ENCODE data around the gene SYT7. TPM values are rescaled to one million over a fixed set of nuclear protein-coding genes. Genes with fewer than 3 reads are reported as not detected.

The SYT7 gene
- polyA plus RNA-seq, 1 donor (not counting 4 experiments of a cell fraction or from before 2014, with no cell fraction given): 2.6 TPM

GRCh38 chr11:61486011-61486620, 94.8 kb downstream of the SYT7 start:
- no peak for DNase-seq (ENCODE audit: low read depth, low spot score)
- no peak for FAIRE-seq

DNA sequence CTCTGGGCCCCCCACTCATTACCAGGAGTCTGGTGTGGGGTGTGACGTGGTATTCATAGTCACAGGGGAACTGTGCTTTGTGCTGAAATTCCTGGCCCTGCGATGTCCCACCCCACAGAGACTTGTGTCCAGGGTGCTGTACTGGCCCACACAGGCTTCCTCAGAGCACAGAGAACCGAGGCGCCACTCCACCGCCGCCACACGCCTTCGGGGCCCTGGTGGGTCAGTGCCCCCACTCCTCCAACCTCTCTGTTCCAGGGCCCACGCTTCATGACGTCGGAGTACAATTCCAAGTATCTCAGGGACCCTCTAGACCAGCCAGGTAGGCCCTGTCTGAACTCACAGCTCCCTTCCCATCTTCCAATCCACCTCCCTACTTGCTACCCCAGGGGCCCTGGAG, 95.8 kb downstream of the SYT7 start:
- Histone ChIP-seq H3K9ac (ENCODE audit: control insufficient read depth, extremely low read depth, insufficient read depth, low read length) (no peak overlapping the region), H4K20me1 (ENCODE audit: control insufficient read depth, extremely low read depth, insufficient read depth, low read length) (no peaks in the 10 kb centered on the region), H3K9me3 (ENCODE audit: control insufficient read depth, low read depth, low read length) (no peaks in the 10 kb centered on the region), H3K27me3 (ENCODE audit: control insufficient read depth, extremely low read depth, insufficient read depth, low read length) (peaks cover 26% of the 10 kb centered on the region), H3K9me1 (ENCODE audit: control insufficient read depth, extremely low read depth, insufficient read depth, low read length) (no peaks in the 10 kb centered on the region), H3K79me2 (ENCODE audit: control insufficient read depth, insufficient read depth, low read length) (no peaks in the 10 kb centered on the region), H2AFZ (ENCODE audit: control insufficient read depth, low read length) (no peak overlapping the region), H3K4me2 (ENCODE audit: control insufficient read depth, extremely low read depth, insufficient read depth, low read depth, low read length) (no peak overlapping the region), H3K36me3 (ENCODE audit: control insufficient read depth in 2 of 2, extremely low read depth in 1 of 2, insufficient read depth in 2 of 2, low read length in 2 of 2) (no peaks in the 10 kb centered on the region), H3K4me3 (ENCODE audit: control insufficient read depth in 2 of 3, extremely low read depth in 1 of 3, insufficient read depth in 2 of 3, low read depth in 1 of 3, low read length in 3 of 3) (no peak overlapping the region), H3K27ac (ENCODE audit: control insufficient read depth, insufficient read depth, low read length) (no peak overlapping the region), H3K4me1 (ENCODE audit: control insufficient read depth, extremely low read depth, insufficient read depth, low read length) (peaks cover 4% of the 10 kb centered on the region)
- dilution Hi-C loops (cut with MboI; ENCODE audit: extremely low pct_ligation_motif_present, low sequenced_read_pairs): no loop called here
- no peak for DNase-seq (ENCODE audit: low read depth, low spot score)
- FAIRE-seq: no peak
- TF ChIP-seq, protein P1, sequence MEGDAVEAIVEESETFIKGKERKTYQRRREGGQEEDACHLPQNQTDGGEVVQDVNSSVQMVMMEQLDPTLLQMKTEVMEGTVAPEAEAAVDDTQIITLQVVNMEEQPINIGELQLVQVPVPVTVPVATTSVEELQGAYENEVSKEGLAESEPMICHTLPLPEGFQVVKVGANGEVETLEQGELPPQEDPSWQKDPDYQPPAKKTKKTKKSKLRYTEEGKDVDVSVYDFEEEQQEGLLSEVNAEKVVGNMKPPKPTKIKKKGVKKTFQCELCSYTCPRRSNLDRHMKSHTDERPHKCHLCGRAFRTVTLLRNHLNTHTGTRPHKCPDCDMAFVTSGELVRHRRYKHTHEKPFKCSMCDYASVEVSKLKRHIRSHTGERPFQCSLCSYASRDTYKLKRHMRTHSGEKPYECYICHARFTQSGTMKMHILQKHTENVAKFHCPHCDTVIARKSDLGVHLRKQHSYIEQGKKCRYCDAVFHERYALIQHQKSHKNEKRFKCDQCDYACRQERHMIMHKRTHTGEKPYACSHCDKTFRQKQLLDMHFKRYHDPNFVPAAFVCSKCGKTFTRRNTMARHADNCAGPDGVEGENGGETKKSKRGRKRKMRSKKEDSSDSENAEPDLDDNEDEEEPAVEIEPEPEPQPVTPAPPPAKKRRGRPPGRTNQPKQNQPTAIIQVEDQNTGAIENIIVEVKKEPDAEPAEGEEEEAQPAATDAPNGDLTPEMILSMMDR (optimal IDR thresholded peaks at IDR 0.05 in 1 of 3, IDR thresholded peaks at IDR 0.05 in 1 of 3, conservative IDR thresholded peaks at IDR 0.05 in 1 of 3; ENCODE audit: extremely low read depth in 1 of 3, insufficient read depth in 2 of 3, low read length in 3 of 3): no peak
- no peak for TF ChIP-seq EZH2 (IDR thresholded peaks at IDR 0.05; ENCODE audit: low read length)

More at GRCh38 chr11:61486011-61486620, 94.8 kb downstream of the SYT7 start:
- H3K79me2 ChIP-seq (ENCODE audit: control insufficient read depth, insufficient read depth, low read length): no peaks in the 10 kb centered on the region
- no peak overlapping the region for H3K4me3 ChIP-seq (ENCODE audit: control insufficient read depth in 2 of 3, extremely low read depth in 1 of 3, insufficient read depth in 2 of 3, low read depth in 1 of 3, low read length in 3 of 3)
- H3K27me3 ChIP-seq (ENCODE audit: control insufficient read depth, extremely low read depth, insufficient read depth, low read length): peaks cover 27% of the 10 kb centered on the region
- H3K27ac ChIP-seq (ENCODE audit: control insufficient read depth, insufficient read depth, low read length): no peak overlapping the region
- no peak overlapping the region for H2AFZ ChIP-seq (ENCODE audit: control insufficient read depth, low read length)
- H3K4me1 ChIP-seq (ENCODE audit: control insufficient read depth, extremely low read depth, insufficient read depth, low read length): peaks cover 4% of the 10 kb centered on the region
- dilution Hi-C loops (cut with MboI; ENCODE audit: extremely low pct_ligation_motif_present, low sequenced_read_pairs): no loop called here
- H3K36me3 ChIP-seq (ENCODE audit: control insufficient read depth in 2 of 2, extremely low read depth in 1 of 2, insufficient read depth in 2 of 2, low read length in 2 of 2): no peaks in the 10 kb centered on the region
- no peaks in the 10 kb centered on the region for H4K20me1 ChIP-seq (ENCODE audit: control insufficient read depth, extremely low read depth, insufficient read depth, low read length)
- TF ChIP-seq EZH2 (IDR thresholded peaks at IDR 0.05; ENCODE audit: low read length): no peak
- TF ChIP-seq, protein P1 (optimal IDR thresholded peaks at IDR 0.05 in 1 of 3, IDR thresholded peaks at IDR 0.05 in 1 of 3, conservative IDR thresholded peaks at IDR 0.05 in 1 of 3; ENCODE audit: extremely low read depth in 1 of 3, insufficient read depth in 2 of 3, low read length in 3 of 3): no peak
- no peaks in the 10 kb centered on the region for H3K9me1 ChIP-seq (ENCODE audit: control insufficient read depth, extremely low read depth, insufficient read depth, low read length)
- no peak overlapping the region for H3K9ac ChIP-seq (ENCODE audit: control insufficient read depth, extremely low read depth, insufficient read depth, low read length)
- no peaks in the 10 kb centered on the region for H3K9me3 ChIP-seq (ENCODE audit: control insufficient read depth, low read depth, low read length)
- no peak overlapping the region for H3K4me2 ChIP-seq (ENCODE audit: control insufficient read depth, extremely low read depth, insufficient read depth, low read depth, low read length)
